Parathyroid adenoma (tissue), 2 donors: ENCODE data around the gene LPP.

Source experiments
- H2AFZ ChIP-seq: fragments of 300-600 bp; sonication (generic); one replicate; pipeline ENCODE4 v1.7.0; 2017; ENCODE audit warnings: antibody characterized with exemption, mild to moderate bottlenecking
- H3K27ac ChIP-seq: fragments of 300-600 bp; sonication (generic); one replicate; pipeline ENCODE4 v1.7.0; 2017
- H3K27me3 ChIP-seq: fragments of 300-600 bp; sonication (generic); one replicate; pipeline ENCODE4 v1.7.0; 2017; ENCODE audit warnings: low read length; ENCODE audit not compliant: control insufficient read depth, insufficient read depth
- H3K36me3 ChIP-seq: fragments of 300-600 bp; sonication (generic); one replicate; pipeline ENCODE4 v1.7.0; 2017; ENCODE audit warnings: low read length; ENCODE audit not compliant: control insufficient read depth, insufficient read depth
- H3K4me1 ChIP-seq: fragments of 300-600 bp; sonication (generic); one replicate; pipeline ENCODE4 v1.7.0; 2017; ENCODE audit warnings: control low read depth
- H3K4me2 ChIP-seq: fragments of 300-600 bp; sonication (generic); one replicate; pipeline ENCODE4 v1.7.0; 2017; ENCODE audit warnings: low read length
- H3K4me3 ChIP-seq: fragments of 300-600 bp; sonication (generic); one replicate; pipeline ENCODE4 v1.7.0; 2017; ENCODE audit warnings: low read depth, low read length
- H3K79me2 ChIP-seq: fragments of 300-600 bp; sonication (generic); one replicate; pipeline ENCODE4 v1.7.0; 2017; ENCODE audit warnings: control low read depth
- H3K9ac ChIP-seq: fragments of 300-600 bp; sonication (generic); one replicate; pipeline ENCODE4 v1.7.0; 2017; ENCODE audit warnings: mild to moderate bottlenecking
- H3K9me3 ChIP-seq: fragments of 300-600 bp; sonication (generic); one replicate; pipeline ENCODE4 v1.7.0; 2017; ENCODE audit warnings: low read length; ENCODE audit not compliant: control insufficient read depth
- TF ChIP-seq, protein P1 (sequence below): fragments of 300-600 bp; sonication (generic); IDR thresholded peaks from one replicate; pipeline ENCODE4 v1.7.0; 2017; ENCODE audit warnings: antibody characterized with exemption, mild to moderate bottlenecking
- donor health status: primary hyperparathyroidism.

LPP gene

DNA sequence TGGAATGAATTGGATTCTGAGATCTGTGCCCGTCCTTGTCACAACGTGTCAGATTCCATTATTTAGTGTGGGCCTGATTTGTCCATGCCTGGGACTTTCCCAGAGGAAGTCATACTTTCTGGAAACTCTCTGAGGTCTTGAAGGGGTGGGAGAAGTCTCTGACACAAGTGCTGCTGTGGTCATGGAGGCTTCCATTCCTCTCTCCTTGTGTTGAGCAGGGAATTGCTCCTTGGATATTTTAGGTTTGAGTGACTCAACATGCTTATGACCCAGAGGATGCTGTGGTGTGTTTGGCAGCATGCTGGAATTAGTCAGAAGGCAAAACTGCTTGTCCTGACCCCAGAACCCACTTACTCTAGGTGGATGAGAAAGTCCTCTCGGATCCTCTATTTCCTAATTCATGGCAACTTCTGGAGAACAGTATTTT lies 132.1 kb downstream of the LPP start:
- H3K4me1 ChIP-seq = peaks cover 12% of the 10 kb centered on the region
- peaks cover 7% of the 10 kb centered on the region for H3K79me2 ChIP-seq
- H3K27me3 ChIP-seq = no peaks in the 10 kb centered on the region
- H3K9ac ChIP-seq = no peak overlapping the region
- H3K27ac ChIP-seq = no peak overlapping the region
- H2AFZ ChIP-seq = no peak overlapping the region
- no peaks in the 10 kb centered on the region for H3K36me3 ChIP-seq
- H3K4me3 ChIP-seq = no peak overlapping the region
- TF ChIP-seq, protein P1, sequence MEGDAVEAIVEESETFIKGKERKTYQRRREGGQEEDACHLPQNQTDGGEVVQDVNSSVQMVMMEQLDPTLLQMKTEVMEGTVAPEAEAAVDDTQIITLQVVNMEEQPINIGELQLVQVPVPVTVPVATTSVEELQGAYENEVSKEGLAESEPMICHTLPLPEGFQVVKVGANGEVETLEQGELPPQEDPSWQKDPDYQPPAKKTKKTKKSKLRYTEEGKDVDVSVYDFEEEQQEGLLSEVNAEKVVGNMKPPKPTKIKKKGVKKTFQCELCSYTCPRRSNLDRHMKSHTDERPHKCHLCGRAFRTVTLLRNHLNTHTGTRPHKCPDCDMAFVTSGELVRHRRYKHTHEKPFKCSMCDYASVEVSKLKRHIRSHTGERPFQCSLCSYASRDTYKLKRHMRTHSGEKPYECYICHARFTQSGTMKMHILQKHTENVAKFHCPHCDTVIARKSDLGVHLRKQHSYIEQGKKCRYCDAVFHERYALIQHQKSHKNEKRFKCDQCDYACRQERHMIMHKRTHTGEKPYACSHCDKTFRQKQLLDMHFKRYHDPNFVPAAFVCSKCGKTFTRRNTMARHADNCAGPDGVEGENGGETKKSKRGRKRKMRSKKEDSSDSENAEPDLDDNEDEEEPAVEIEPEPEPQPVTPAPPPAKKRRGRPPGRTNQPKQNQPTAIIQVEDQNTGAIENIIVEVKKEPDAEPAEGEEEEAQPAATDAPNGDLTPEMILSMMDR = no peak
- no peak overlapping the region for H3K4me2 ChIP-seq
- no peaks in the 10 kb centered on the region for H3K9me3 ChIP-seq

DNA sequence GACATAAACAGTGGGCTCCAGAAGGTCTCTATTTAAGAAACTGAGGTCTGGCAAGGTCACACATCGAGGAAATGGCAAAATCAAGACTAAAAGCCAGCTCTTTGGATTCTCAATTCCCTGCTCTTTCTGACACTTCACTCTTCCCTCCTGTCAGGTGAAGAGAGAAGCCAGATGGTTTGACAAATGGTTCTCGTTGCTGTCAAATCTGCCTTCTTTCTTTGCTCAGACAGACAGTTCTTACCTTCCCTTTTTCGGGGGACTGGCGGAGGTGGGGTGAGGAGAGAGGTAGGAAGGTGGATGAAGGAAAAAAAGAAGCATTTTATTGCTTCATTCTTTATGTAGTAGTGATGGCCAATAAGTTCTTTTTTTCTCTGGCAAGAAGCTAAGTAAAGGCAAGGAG lies 133.4 kb downstream of the LPP start:
- no peak overlapping the region for H3K4me3 ChIP-seq
- H3K4me1 ChIP-seq = peaks cover 12% of the 10 kb centered on the region
- H3K9me3 ChIP-seq = no peaks in the 10 kb centered on the region
- no peak overlapping the region for H3K27ac ChIP-seq
- H3K36me3 ChIP-seq = no peaks in the 10 kb centered on the region
- no peak overlapping the region for H3K4me2 ChIP-seq
- TF ChIP-seq, protein P1 = no peak
- H3K9ac ChIP-seq = no peak overlapping the region
- H3K79me2 ChIP-seq = peaks cover 7% of the 10 kb centered on the region
- H3K27me3 ChIP-seq = no peaks in the 10 kb centered on the region
- no peak overlapping the region for H2AFZ ChIP-seq

DNA sequence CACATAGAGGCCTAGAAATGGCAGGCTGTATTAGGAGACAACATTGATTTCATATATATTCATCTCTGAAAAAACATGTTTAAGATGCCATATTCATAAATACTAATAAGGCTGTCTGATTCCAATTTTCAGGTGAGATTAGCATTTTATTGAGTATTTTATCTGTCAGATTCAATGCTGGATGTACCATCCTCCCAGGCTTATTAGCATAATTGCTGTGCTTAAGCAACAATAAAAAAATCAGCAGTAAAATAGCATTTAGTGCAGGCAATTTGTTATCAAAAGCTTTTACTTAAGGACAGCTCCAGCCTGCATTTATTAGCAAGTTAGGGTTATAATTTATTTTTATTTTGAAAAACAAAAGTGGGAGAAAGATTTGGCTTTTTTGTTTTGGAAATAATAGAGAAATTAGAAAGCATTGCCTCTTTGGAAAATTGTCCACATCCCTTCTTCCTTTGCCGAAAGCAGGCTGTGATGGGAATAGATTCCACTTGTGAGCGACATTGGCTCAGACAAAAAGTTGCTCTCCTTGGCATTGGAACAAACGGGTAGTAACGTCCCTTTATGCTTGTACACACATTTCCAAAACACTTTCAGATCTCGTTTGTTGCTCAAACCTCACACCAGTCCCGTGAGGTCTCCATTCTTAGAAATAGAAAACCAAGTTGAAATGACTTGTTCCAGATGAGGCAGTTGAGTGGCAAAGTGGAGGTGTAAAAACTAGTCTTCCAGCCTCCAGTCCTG lies 134.0 kb downstream of the LPP start:
- Histone ChIP-seq H3K9ac (no peak overlapping the region), H3K79me2 (peaks cover 7% of the 10 kb centered on the region), H3K4me3 (no peak overlapping the region), H2AFZ (no peak overlapping the region), H3K27ac (no peak overlapping the region), H3K9me3 (no peaks in the 10 kb centered on the region), H3K4me2 (no peak overlapping the region), H3K27me3 (no peaks in the 10 kb centered on the region), H3K36me3 (no peaks in the 10 kb centered on the region), H3K4me1 (peaks cover 12% of the 10 kb centered on the region)
- TF ChIP-seq, protein P1 = no peak

DNA sequence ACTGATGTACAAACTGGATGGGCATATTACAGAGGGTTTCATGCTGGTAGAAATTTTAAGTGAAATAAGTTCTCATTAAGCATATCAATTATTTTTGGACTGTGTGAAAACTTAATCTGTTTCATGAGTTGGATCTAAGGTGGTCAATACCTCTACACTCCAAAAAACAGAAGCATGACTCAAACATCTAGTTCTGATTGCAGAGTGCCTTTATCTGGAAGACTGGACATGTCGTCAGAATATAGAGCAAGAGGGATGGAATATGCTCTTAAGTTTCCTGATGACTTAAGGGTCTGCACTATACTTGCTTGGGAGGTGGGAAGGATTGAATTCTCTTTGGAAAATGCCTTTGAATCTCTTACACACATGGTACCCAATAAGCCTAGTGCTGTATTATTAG lies 138.3 kb downstream of the LPP start:
- Histone ChIP-seq H3K4me3 (no peak overlapping the region), H3K4me1 (peaks cover 7% of the 10 kb centered on the region), H3K27me3 (no peaks in the 10 kb centered on the region), H3K9ac (no peak overlapping the region), H3K27ac (no peak overlapping the region), H3K79me2 (peaks cover 14% of the 10 kb centered on the region), H3K9me3 (no peaks in the 10 kb centered on the region), H2AFZ (no peak overlapping the region), H3K36me3 (no peaks in the 10 kb centered on the region), H3K4me2 (no peak overlapping the region)
- TF ChIP-seq, protein P1 = no peak

DNA sequence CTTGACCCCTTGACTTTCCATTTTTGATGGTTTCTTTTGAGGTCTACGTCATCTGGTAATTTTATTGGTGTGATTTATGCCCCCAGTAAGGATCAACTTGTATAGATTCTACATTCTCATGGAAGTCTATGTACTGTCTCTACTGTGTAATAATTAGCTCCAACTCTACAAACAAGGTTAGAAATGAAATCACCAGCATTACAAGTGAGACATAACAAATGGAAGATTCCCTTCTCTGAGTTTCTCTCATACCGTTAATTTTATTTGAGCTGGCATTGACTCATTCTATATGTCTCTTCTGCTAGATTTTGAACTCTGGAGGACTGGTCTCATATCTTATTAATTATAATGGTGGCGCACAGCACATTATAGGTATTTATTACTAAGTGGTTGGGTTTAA lies 138.9 kb downstream of the LPP start:
- Histone ChIP-seq H2AFZ (no peak overlapping the region), H3K9me3 (no peaks in the 10 kb centered on the region), H3K4me2 (no peak overlapping the region), H3K36me3 (no peaks in the 10 kb centered on the region), H3K9ac (no peak overlapping the region), H3K27me3 (no peaks in the 10 kb centered on the region), H3K79me2 (peaks cover 14% of the 10 kb centered on the region), H3K4me3 (no peak overlapping the region), H3K27ac (no peak overlapping the region), H3K4me1 (peaks cover 7% of the 10 kb centered on the region)
- TF ChIP-seq, protein P1 = no peak
